Keratinocyte (primary cell): ENCODE results near the gene PERP.

Experiments
- CTCF ChIP-seq, 3 experiments: IDR thresholded peaks in 1 of 3; conservative IDR thresholded peaks in 1 of 3; optimal IDR thresholded peaks in 1 of 3; 2 replicates in 2 of 3; 3 replicates in 1 of 3; pipeline versions ENCODE3 to v1.5.1; 2011; ENCODE audit warnings: low read length in 3 of 3, mild to moderate bottlenecking in 3 of 3, moderate library complexity in 2 of 3, control low read depth in 1 of 3, inconsistent platforms in 1 of 3; ENCODE audit not compliant: insufficient read depth in 2 of 3; ENCODE audit errors: extremely low read depth in 1 of 3
- EZH2 ChIP-seq: IDR thresholded peaks from one replicate; pipeline ENCODE4 v1.6.1; 2012; ENCODE audit warnings: inconsistent platforms, mild to moderate bottlenecking, low read length, moderate library complexity

- TF ChIP-seq CTCF (optimal IDR thresholded peaks at IDR 0.05 in 1 of 3, IDR thresholded peaks at IDR 0.05 in 1 of 3, conservative IDR thresholded peaks at IDR 0.05 in 1 of 3; ENCODE audit: extremely low read depth in 1 of 3, insufficient read depth in 2 of 3, low read length in 3 of 3) (no peak), EZH2 (no peak)
These were observed 25.0 kb downstream of the PERP start for GRCh38 chr6:138082232-138082631.
